Inflammatory macrophage treated with lipopolysaccharide for 4 hours (primary cell): ENCODE measurements around the gene USF3.

Experiments
- DNase-seq: peaks from one replicate; pipeline ENCODE4 v3.0.0-alpha.2; 2020

USF3 gene

GRCh38 chr3:113696658-113697499 lies 437 bp upstream of the USF3 start:
- DNase-seq: peak; percentile 99

GRCh38 chr3:113695431-113695785 lies 1.0 kb downstream of the USF3 start:
- DNase-seq: no peak

- no peak for DNase-seq
Measured at GRCh38 chr3:113690482-113690881, 6.0 kb downstream of the USF3 start.

GRCh38 chr3:113685956-113686721 lies 10.3 kb downstream of the USF3 start:
- no peak for DNase-seq

GRCh38 chr3:113685124-113685523 lies 11.3 kb downstream of the USF3 start:
- DNase-seq: no peak

- no peak for DNase-seq
Measured at GRCh38 chr3:113684271-113684819, 12.1 kb downstream of the USF3 start.

GRCh38 chr3:113678773-113679172 lies 17.7 kb downstream of the USF3 start:
- no peak for DNase-seq

- DNase-seq: no peak
Measured at GRCh38 chr3:113677737-113678136, 18.7 kb downstream of the USF3 start.

- peak; percentile 73 for DNase-seq
Measured at GRCh38 chr3:113676261-113676660, 20.2 kb downstream of the USF3 start.

GRCh38 chr3:113673593-113673992 lies 22.8 kb downstream of the USF3 start:
- no peak for DNase-seq

GRCh38 chr3:113668015-113668414 lies 28.4 kb downstream of the USF3 start:
- no peak for DNase-seq

- no peak for DNase-seq
Measured at GRCh38 chr3:113664523-113665094, 31.8 kb downstream of the USF3 start.

- no peak for DNase-seq
Measured at GRCh38 chr3:113663761-113664160, 32.7 kb downstream of the USF3 start.

- DNase-seq: no peak
Measured at GRCh38 chr3:113663324-113663750, 33.1 kb downstream of the USF3 start.

- no peak for DNase-seq
Measured at GRCh38 chr3:113662824-113663223, 33.6 kb downstream of the USF3 start.

- no peak for DNase-seq
Measured at GRCh38 chr3:113660896-113661295, 35.5 kb downstream of the USF3 start.

- DNase-seq: no peak
Measured at GRCh38 chr3:113660458-113660857, 36.0 kb downstream of the USF3 start.

- no peak for DNase-seq
Measured at GRCh38 chr3:113659996-113660395, 36.4 kb downstream of the USF3 start.

GRCh38 chr3:113659101-113659541 lies 37.3 kb downstream of the USF3 start:
- DNase-seq: no peak

GRCh38 chr3:113658107-113658506 lies 38.3 kb downstream of the USF3 start:
- DNase-seq: no peak

- DNase-seq: no peak
Measured at GRCh38 chr3:113654851-113655250, 41.6 kb downstream of the USF3 start.

GRCh38 chr3:113654310-113654709 lies 42.1 kb downstream of the USF3 start:
- no peak for DNase-seq

GRCh38 chr3:113649174-113649845 lies 47.1 kb downstream of the USF3 start:
- DNase-seq: no peak
